Heart right ventricle (tissue), 16 donors: ENCODE measurements around the gene PLEKHG2. TPM values are rescaled to one million over a fixed set of nuclear protein-coding genes. Genes with fewer than 3 reads are reported as not detected.
"Not testable (repeated sequence)": the region's sequence is repeated elsewhere in the genome, so short reads cannot be mapped to it uniquely, and the experiment has no call there.

Experiments
- ATAC-seq, 8 donors: fragments of 200-7000 bp; cut with Tn5 transposase; one replicate each; pipeline ENCODE4 v1.9.1; 2020; ENCODE audit warnings: mild to moderate bottlenecking in 8 of 8, moderate library complexity in 8 of 8, moderate number of reproducible peaks in 1 of 8
- DNase-seq, 2 donors: peaks; one replicate each; pipeline ENCODE4 v3.0.0-alpha.2; 2020
- H3K27ac ChIP-seq, 10 donors: fragments of 200-600 bp; sonication (generic) in 2 of 10; one replicate each; pipeline versions ENCODE4 v1.5.0 to v1.8.0; 2020 to 2022; ENCODE audit warnings: mild to moderate bottlenecking in 3 of 10
- H3K27me3 ChIP-seq, 7 donors: fragments of 200-600 bp; one replicate each; pipeline ENCODE4 v1.8.0; 2021 to 2022; ENCODE audit warnings: mild to moderate bottlenecking in 2 of 7
- H3K36me3 ChIP-seq, 9 donors: fragments of 200-600 bp; sonication (generic) in 1 of 9; one replicate each; pipeline versions ENCODE4 v1.5.0 to v1.8.0; 2020 to 2022; ENCODE audit warnings: mild to moderate bottlenecking in 2 of 9
- H3K4me1 ChIP-seq, 9 donors: fragments of 200-600 bp; sonication (generic) in 1 of 9; one replicate each; pipeline versions ENCODE4 v1.5.0 to v1.8.0; 2020 to 2022; ENCODE audit warnings: mild to moderate bottlenecking in 4 of 9
- H3K4me3 ChIP-seq, 10 donors: fragments of 200-600 bp; sonication (generic) in 2 of 10; one replicate each; pipeline versions ENCODE4 v1.5.0 to v1.8.0; 2020 to 2022; ENCODE audit warnings: mild to moderate bottlenecking in 7 of 10, moderate library complexity in 2 of 10
- H3K9me3 ChIP-seq, 11 donors: fragments of 200-600 bp in 10 of 11; sonication (generic) in 2 of 11; one replicate each; pipeline versions ENCODE4 v1.5.0 to v1.8.0; 2013 to 2022; ENCODE audit warnings: mild to moderate bottlenecking in 2 of 11, control low read depth in 1 of 11, moderate library complexity in 1 of 11
- CTCF ChIP-seq, 9 donors: fragments of 200-600 bp; sonication (generic) in 2 of 9; IDR thresholded peaks; one replicate each; pipeline versions ENCODE4 v1.5.0 to v1.8.0; 2021 to 2022; ENCODE audit warnings: antibody characterized with exemption in 9 of 9, mild to moderate bottlenecking in 5 of 9, moderate library complexity in 1 of 9
- WGBS, 2 donors: extraction: QIAGEN DNeasy Blood & Tissue Kit; methylation state at CpG; one replicate each; pipeline ENCODE4 v1.1.7; 2013; ENCODE audit warnings: inconsistent platforms in 1 of 2; 5-methylcytosine and 5-hydroxymethylcytosine counted together
- intact Hi-C, 10 donors: fragments of 100-400 bp; cut with DNase I; formaldehyde crosslinking; loops; one replicate each; pipeline versions ENCODE4 v1.11.1 to v1.14.2; 2022
- polyA plus RNA-seq, 2 donors: library from polyadenylated mRNA; stranded (reverse); fragments of 200-250 nt; gene quantifications; one replicate each; pipeline ENCODE4 v1.2.3, GENCODE V29; 2013
- total RNA-seq, 10 donors: library from RNA; stranded (reverse); fragmentation: NEBNext Ultra II Directional in 3 of 10; extraction: Animal tissue kit (Norgen Biotek cat#: 25700) in 3 of 10; gene quantifications; one replicate each; pipeline versions ENCODE4 v1.2.1 to v1.2.4, GENCODE V29; 2021 to 2023
- donor health status: Arrhythmogenic right ventricular cardiomyopathy.
- donor health status: ischemic (EF 13 %, LVEDD 7.1; RV severe dilation, severe dysfunction).
- donor health status: healthy with polysubstance abuse.
- donor health status: DM: no; HTN: yes; CAD: no.
- donor health status: DM: no; HTN: no; CAD: no.
- donor health status: ischemic (EF 25% LVEDD 6.9; RV normal size, moderate dysfunction).
- donor health status: ischemic (EF 25% LVEDD 5.7; RV mildly dilated, moderate dysfunction).
- donor health status: healthy.
- donor health status: DM: yes; HTN: yes; CAD: no.
- donor health status: Ischemic cardiomyopathy.
- donor health status: ischemic (EF 35%, LVEDD 5.7; RV mildly dilated, moderate dysfunction).
- donor health status: nonischemic (EF 11% LVEDD 7.7; RV severe dilation, severe dysfunction).
- donor health status: DM: yes; HTN: yes; CAD: no.
- donor health status: PGD.
- donor health status: ischemic (EF 29% LVEDD 5.4; RV normal size, mild dysfunction).
- donor health status: nonischemic (EF 23%, LVEDD 6.1; RV moderate dilation, normal function).

The PLEKHG2 gene
- total and polyA plus RNA-seq, 12 donors = 6.9 to 23.1 (median 15.1) TPM

DNA sequence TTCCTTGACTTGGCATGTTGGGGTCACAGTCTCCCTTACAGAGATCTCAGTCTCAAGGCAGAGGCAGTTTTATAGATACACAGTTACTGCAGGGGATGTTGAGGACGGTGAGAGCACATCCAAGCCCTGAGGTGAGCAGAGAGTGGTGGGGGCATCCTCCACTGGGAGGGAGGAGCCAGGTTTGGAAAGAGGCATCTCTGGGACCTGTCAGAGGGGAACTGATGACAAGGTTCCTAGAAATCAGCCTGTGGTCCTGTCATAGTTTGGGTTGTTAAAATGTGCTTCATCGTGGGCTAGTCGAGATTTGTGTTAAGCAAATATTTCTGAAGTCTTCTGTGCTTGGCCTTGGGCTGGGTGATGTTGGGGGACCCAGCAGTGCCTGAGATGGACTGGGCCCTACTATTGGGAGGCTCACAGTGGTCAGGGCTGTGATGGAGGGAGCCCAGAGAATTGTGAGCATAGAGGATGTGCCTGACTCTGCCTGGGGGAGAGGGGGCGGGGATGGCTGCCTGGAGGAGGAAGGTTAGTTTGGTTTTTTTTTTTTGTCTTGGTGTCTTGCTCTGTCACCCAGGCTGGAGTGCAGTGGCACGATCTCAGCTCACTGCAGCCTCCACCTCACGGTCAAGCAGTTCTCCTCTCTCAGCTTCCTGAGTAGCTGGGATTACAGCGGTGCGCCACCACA is 36.8 kb downstream of the PLEKHG2 start:
- no peak overlapping the region for H3K27ac ChIP-seq
- peaks cover 6 to 62% (median 35%) of the 10 kb centered on the region in 9 donors for H3K4me1 ChIP-seq
- H3K27me3 ChIP-seq = no peaks in the 10 kb centered on the region
- WGBS, 2 donors = 63 to 67% methylated on average over 8 of the region's 8 CpGs
- intact Hi-C loops = loop anchor here in 3 of 10 donors (5.0 to 10.0 kb wide), 3 partner anchors 33 to 107 kb away; partner anchors contain the start of genes EID2B (in 2 of the 3), SAMD4B (in 1 of the 3) and TIMM50 (in 1 of the 3)
- DNase-seq (no peak), ATAC-seq (no peak)
- TF ChIP-seq CTCF (IDR thresholded peaks at IDR 0.05) = no peak
- H3K36me3 ChIP-seq = peaks cover 0 to 66% (median 14%) of the 10 kb centered on the region in 9 donors
- H3K9me3 ChIP-seq = no peaks in the 10 kb centered on the region
- H3K4me3 ChIP-seq = no peak overlapping the region

- H3K9me3 ChIP-seq, ATAC-seq, intact Hi-C loops, H3K4me3 ChIP-seq, H3K27ac ChIP-seq, DNase-seq, H3K27me3 ChIP-seq: not testable (repeated sequence)
- WGBS, 2 donors = 93 to 97% methylated on average over 8 of the region's 8 CpGs
- Histone ChIP-seq H3K4me1 (peaks cover 6 to 55% (median 28%) of the 10 kb centered on the region in 9 donors), H3K36me3 (peaks cover 0 to 85% (median 21%) of the 10 kb centered on the region in 9 donors)
These were observed 38.8 kb downstream of the PLEKHG2 start for GRCh38 chr19:39451257-39451656.

DNA sequence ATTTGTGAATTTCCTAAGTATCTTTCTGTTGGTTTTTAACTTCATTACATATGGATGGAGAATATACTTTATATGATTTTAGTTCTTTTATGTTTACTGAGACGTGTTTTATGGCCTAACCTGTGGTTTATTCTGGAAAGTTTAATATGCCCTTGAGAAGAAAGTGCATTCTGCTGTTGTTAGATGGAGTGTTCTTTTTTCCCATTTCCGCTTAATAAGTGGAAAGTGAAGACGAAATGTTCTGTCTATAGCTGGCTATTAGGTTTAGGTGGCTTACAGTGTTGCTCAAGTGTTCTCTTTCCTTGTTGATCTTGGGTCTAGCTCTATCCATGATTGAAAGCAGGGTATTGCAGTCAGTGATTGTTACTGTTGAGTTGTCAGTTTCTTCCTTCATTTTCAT is 50.9 kb downstream of the PLEKHG2 start:
- intact Hi-C loops = no loop called here
- Histone ChIP-seq H3K36me3 (peaks cover 3 to 99% (median 73%) of the 10 kb centered on the region in 9 donors), H3K27me3 (no peaks in the 10 kb centered on the region), H3K27ac (no peak overlapping the region), H3K9me3 (no peaks in the 10 kb centered on the region), H3K4me3 (no peak overlapping the region), H3K4me1 (no peaks in the 10 kb centered on the region)
- DNase-seq (no peak), ATAC-seq (no peak)
- no peak for TF ChIP-seq CTCF (IDR thresholded peaks at IDR 0.05)
- 93 to 96% methylated on average over 3 of the region's 3 CpGs for WGBS, 2 donors

DNA sequence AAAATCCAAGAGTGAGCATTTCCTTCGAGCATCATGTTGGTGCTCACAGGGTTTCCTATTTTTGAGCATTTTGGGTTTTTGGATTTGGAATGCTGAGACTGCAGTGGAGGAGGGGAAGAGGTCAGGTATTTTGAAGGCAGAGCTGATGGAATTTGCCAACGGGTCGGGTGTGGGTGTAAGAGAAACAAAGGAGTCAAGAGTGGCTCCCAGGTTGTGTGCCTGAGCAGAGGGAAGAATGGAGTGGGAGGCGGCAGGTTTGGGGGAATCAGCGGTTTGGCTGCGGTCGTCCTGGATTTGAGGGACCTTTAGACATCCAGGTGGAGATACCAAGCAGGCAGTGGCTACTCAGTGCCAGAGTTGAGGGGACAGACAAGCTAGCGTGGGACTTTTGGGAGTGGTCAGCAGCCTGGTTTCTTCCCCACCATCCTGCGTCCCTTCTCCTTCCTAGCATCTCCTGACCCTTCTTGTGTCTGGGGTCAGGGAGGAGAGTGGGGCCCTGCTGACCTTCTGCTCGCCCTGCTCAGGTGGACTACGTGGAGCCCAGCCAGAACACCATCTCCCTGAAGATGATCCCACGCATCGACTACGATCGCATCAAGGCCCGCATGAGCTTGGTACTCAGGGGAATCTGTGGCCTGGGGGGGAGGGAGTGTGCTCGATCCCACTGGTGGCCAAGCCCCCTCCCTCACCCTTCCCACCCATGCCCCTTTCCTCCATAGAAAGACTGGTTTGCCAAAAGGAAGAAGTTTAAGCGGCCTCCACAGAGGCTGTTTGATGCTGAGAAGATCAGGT is 53.7 kb downstream of the PLEKHG2 start:
- no peak for DNase-seq
- Histone ChIP-seq H3K27ac (no peak overlapping the region), H3K4me1 (no peaks in the 10 kb centered on the region), H3K4me3 (no peak overlapping the region), H3K27me3 (no peaks in the 10 kb centered on the region), H3K9me3 (no peaks in the 10 kb centered on the region), H3K36me3 (peaks cover 3 to 98% (median 79%) of the 10 kb centered on the region in 9 donors)
- ATAC-seq = no peak
- TF ChIP-seq CTCF (IDR thresholded peaks at IDR 0.05) = no peak
- WGBS, 2 donors = 95 to 96% methylated on average over 18 of the region's 18 CpGs
- intact Hi-C loops = no loop called here
